ENCODE results near the gene TMEM131L.

TMEM131L gene

DNA sequence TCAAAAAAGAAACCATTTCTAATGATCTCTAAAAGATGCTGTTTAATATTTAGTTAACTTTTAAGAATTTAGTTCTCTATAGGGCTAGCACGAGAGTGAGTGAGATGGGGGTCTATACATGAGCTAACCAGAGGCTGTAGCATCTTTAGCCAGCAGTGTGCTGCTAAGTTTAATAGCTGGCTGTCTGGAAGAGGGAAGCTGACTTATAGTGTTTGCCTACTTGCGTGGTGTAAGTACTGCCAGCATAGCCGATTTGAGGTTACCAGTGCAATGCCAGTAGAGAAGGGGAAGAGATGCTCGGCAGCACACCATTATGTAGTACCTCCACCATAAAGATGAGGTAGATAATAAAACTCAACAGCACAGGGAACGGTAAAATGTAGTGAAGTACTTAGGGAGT lies 47.1 kb upstream of the TMEM131L start:
- no peak overlapping the region for H2AFZ ChIP-seq (ENCODE audit: low read depth, low read length)
- H3K27me3 ChIP-seq (ENCODE audit: control insufficient read depth in 1 of 2, insufficient read depth in 1 of 2, low read length in 2 of 2): no peaks in the 10 kb centered on the region
- no peak overlapping the region for H2BK15ac ChIP-seq (ENCODE audit: low read depth, poor library complexity, severe bottlenecking)
- no peak overlapping the region for H4K91ac ChIP-seq (ENCODE audit: low read length)
- H3K4me3 ChIP-seq (ENCODE audit: insufficient read depth in 1 of 2, low read depth in 1 of 2, low read length in 2 of 2): no peak overlapping the region
- no peak overlapping the region for H3K9ac ChIP-seq (ENCODE audit: low read length)
- H3K4me2 ChIP-seq (ENCODE audit: low read length, poor library complexity, severe bottlenecking): no peak overlapping the region
- H4K8ac ChIP-seq (ENCODE audit: low read length): peak overlapping the region; percentile 60
- no peak overlapping the region for H3K4ac ChIP-seq (ENCODE audit: low read depth in 1 of 2, low read length in 2 of 2)
- H2BK120ac ChIP-seq (ENCODE audit: low read depth, low read length): no peak overlapping the region
- no peak overlapping the region for H3K23ac ChIP-seq (ENCODE audit: low read length in 2 of 2)
- no peaks in the 10 kb centered on the region for H3K79me1 ChIP-seq (replicated peaks; ENCODE audit: low read length, poor library complexity, severe bottlenecking)
- no peak overlapping the region for H3K27ac ChIP-seq (ENCODE audit: low read length, poor library complexity, severe bottlenecking)
- H3K9me3 ChIP-seq (ENCODE audit: control insufficient read depth, low read length): no peaks in the 10 kb centered on the region
- H2BK5ac ChIP-seq (ENCODE audit: low read depth, low read length, poor library complexity, severe bottlenecking): no peak overlapping the region
- H3K4me1 ChIP-seq (ENCODE audit: control insufficient read depth, insufficient read depth, low read depth, low read length): no peaks in the 10 kb centered on the region
- peak overlapping the region in 1 of 2 experiments; percentile 41 for H3K14ac ChIP-seq (ENCODE audit: low read length in 2 of 2)
- H3K18ac ChIP-seq (ENCODE audit: low read depth in 1 of 2, low read length in 2 of 2): no peak overlapping the region
- 93% methylated on average over 3 of the region's 5 CpGs for WGBS
- no peak overlapping the region for H2AK5ac ChIP-seq (ENCODE audit: low read length, severe bottlenecking)
- H3K36me3 ChIP-seq (ENCODE audit: control insufficient read depth in 1 of 2, insufficient read depth in 2 of 2, low read depth in 1 of 2, low read length in 2 of 2): no peaks in the 10 kb centered on the region
- DNase-seq: no peak
- peak overlapping the region; percentile 18 to 63 for H2BK12ac ChIP-seq (ENCODE audit: low read length in 2 of 2)

DNA sequence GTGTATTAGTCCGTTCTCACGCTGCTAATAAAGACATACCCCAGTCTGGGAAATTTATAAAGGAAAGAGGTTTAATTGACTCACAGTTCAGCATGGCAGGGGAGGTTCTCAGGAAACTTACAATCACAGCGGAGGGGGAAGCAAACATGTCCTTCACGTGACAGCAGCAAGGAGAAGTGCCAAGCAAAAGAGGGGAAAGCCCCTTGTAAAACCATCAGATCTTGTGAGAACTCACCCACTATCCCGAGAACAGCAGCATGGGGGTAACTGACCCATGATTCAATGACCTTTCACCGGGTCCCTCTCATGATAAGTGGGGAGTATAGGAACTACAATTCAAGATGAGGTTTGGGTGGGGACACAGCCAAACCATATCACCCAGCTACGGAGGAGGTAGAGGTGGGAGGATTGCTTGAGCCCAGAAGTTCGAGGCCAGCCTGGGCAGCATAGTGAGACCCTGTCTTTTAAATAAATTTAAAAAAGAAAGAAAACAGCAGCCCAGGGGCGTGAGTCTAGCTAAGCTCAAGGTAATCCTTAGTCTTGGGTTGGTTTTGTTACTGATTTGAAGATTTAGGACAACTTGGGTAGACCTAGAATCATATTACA lies 46.4 kb upstream of the TMEM131L start:
- Histone ChIP-seq H3K14ac (ENCODE audit: low read length in 2 of 2) (no peak overlapping the region), H3K9ac (ENCODE audit: low read length) (no peak overlapping the region), H3K18ac (ENCODE audit: low read depth in 1 of 2, low read length in 2 of 2) (no peak overlapping the region), H3K9me3 (ENCODE audit: control insufficient read depth, low read length) (no peaks in the 10 kb centered on the region), H2AFZ (ENCODE audit: low read depth, low read length) (no peak overlapping the region), H2BK120ac (ENCODE audit: low read depth, low read length) (no peak overlapping the region), H2BK5ac (ENCODE audit: low read depth, low read length, poor library complexity, severe bottlenecking) (no peak overlapping the region), H2BK12ac (ENCODE audit: low read length in 2 of 2) (no peak overlapping the region), H2AK5ac (ENCODE audit: low read length, severe bottlenecking) (no peak overlapping the region), H3K27me3 (ENCODE audit: control insufficient read depth in 1 of 2, insufficient read depth in 1 of 2, low read length in 2 of 2) (no peaks in the 10 kb centered on the region), H2BK15ac (ENCODE audit: low read depth, poor library complexity, severe bottlenecking) (no peak overlapping the region), H3K23ac (ENCODE audit: low read length in 2 of 2) (no peak overlapping the region), H3K27ac (ENCODE audit: low read length, poor library complexity, severe bottlenecking) (no peak overlapping the region), H3K79me1 (replicated peaks; ENCODE audit: low read length, poor library complexity, severe bottlenecking) (no peaks in the 10 kb centered on the region), H3K4me2 (ENCODE audit: low read length, poor library complexity, severe bottlenecking) (no peak overlapping the region), H4K8ac (ENCODE audit: low read length) (no peak overlapping the region), H3K4ac (ENCODE audit: low read depth in 1 of 2, low read length in 2 of 2) (no peak overlapping the region), H4K91ac (ENCODE audit: low read length) (no peak overlapping the region), H3K4me3 (ENCODE audit: insufficient read depth in 1 of 2, low read depth in 1 of 2, low read length in 2 of 2) (no peak overlapping the region), H3K36me3 (ENCODE audit: control insufficient read depth in 1 of 2, insufficient read depth in 2 of 2, low read depth in 1 of 2, low read length in 2 of 2) (no peaks in the 10 kb centered on the region), H3K4me1 (ENCODE audit: control insufficient read depth, insufficient read depth, low read depth, low read length) (no peaks in the 10 kb centered on the region)
- over 99% methylated on average over 9 of the region's 9 CpGs for WGBS
- no peak for DNase-seq

DNA sequence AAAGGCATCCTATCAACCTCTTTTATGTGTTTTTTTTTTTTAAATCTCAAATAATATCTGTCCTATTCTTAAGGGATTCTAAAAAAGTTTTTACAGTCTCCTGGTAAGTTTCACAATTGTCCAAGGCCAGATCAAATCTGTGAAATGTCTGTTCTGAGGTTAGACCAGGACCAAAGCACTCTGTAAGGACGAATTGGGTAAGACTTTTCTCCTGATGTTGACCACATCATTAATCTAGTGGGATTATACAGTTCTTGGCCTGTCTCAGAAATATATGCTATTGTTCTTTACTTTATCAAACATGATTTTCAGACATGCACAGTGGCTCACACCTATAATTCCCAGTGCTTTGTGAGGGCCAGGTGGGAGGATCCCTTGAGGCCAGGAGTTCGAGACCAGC lies 45.8 kb upstream of the TMEM131L start:
- no peak overlapping the region for H3K23ac ChIP-seq (ENCODE audit: low read length in 2 of 2)
- WGBS: 81% methylated on average over 2 of the region's 2 CpGs
- no peak overlapping the region for H3K4me3 ChIP-seq (ENCODE audit: insufficient read depth in 1 of 2, low read depth in 1 of 2, low read length in 2 of 2)
- no peak overlapping the region for H3K9ac ChIP-seq (ENCODE audit: low read length)
- no peaks in the 10 kb centered on the region for H3K36me3 ChIP-seq (ENCODE audit: control insufficient read depth in 1 of 2, insufficient read depth in 2 of 2, low read depth in 1 of 2, low read length in 2 of 2)
- H3K14ac ChIP-seq (ENCODE audit: low read length in 2 of 2): no peak overlapping the region
- no peaks in the 10 kb centered on the region for H3K79me1 ChIP-seq (replicated peaks; ENCODE audit: low read length, poor library complexity, severe bottlenecking)
- H3K4me2 ChIP-seq (ENCODE audit: low read length, poor library complexity, severe bottlenecking): no peak overlapping the region
- H4K91ac ChIP-seq (ENCODE audit: low read length): no peak overlapping the region
- H2BK12ac ChIP-seq (ENCODE audit: low read length in 2 of 2): no peak overlapping the region
- H3K27ac ChIP-seq (ENCODE audit: low read length, poor library complexity, severe bottlenecking): no peak overlapping the region
- H2AFZ ChIP-seq (ENCODE audit: low read depth, low read length): no peak overlapping the region
- H4K8ac ChIP-seq (ENCODE audit: low read length): no peak overlapping the region
- no peak overlapping the region for H3K4ac ChIP-seq (ENCODE audit: low read depth in 1 of 2, low read length in 2 of 2)
- H2BK120ac ChIP-seq (ENCODE audit: low read depth, low read length): no peak overlapping the region
- H2BK5ac ChIP-seq (ENCODE audit: low read depth, low read length, poor library complexity, severe bottlenecking): no peak overlapping the region
- no peak overlapping the region for H2AK5ac ChIP-seq (ENCODE audit: low read length, severe bottlenecking)
- no peaks in the 10 kb centered on the region for H3K4me1 ChIP-seq (ENCODE audit: control insufficient read depth, insufficient read depth, low read depth, low read length)
- no peak overlapping the region for H3K18ac ChIP-seq (ENCODE audit: low read depth in 1 of 2, low read length in 2 of 2)
- no peak overlapping the region for H2BK15ac ChIP-seq (ENCODE audit: low read depth, poor library complexity, severe bottlenecking)
- no peak for DNase-seq
- no peaks in the 10 kb centered on the region for H3K27me3 ChIP-seq (ENCODE audit: control insufficient read depth in 1 of 2, insufficient read depth in 1 of 2, low read length in 2 of 2)
- no peaks in the 10 kb centered on the region for H3K9me3 ChIP-seq (ENCODE audit: control insufficient read depth, low read length)

DNA sequence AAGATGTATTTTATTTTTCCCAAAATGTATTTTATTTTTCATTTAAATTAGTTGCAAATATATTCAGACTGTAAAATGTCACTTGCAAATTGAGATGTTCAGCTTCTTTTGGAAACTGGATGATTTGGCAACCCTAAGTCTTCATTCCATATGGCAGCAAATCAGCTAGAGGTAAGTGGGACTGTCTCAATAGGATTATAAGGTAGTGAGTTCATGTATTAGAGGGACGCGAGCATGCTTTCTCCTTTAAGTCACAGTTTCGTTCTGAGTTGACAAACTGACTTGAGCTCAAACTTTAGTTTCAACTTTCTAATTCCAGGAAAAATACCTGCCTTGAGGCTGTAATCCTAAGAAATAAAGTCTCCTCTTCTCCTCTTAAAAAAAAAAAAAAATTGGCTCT lies 44.2 kb upstream of the TMEM131L start:
- H3K27me3 ChIP-seq (ENCODE audit: control insufficient read depth in 1 of 2, insufficient read depth in 1 of 2, low read length in 2 of 2): no peaks in the 10 kb centered on the region
- H3K79me1 ChIP-seq (replicated peaks; ENCODE audit: low read length, poor library complexity, severe bottlenecking): no peaks in the 10 kb centered on the region
- no peak overlapping the region for H3K4ac ChIP-seq (ENCODE audit: low read depth in 1 of 2, low read length in 2 of 2)
- H2BK5ac ChIP-seq (ENCODE audit: low read depth, low read length, poor library complexity, severe bottlenecking): no peak overlapping the region
- H4K91ac ChIP-seq (ENCODE audit: low read length): no peak overlapping the region
- H3K14ac ChIP-seq (ENCODE audit: low read length in 2 of 2): no peak overlapping the region
- H2BK12ac ChIP-seq (ENCODE audit: low read length in 2 of 2): no peak overlapping the region
- H3K9me3 ChIP-seq (ENCODE audit: control insufficient read depth, low read length): no peaks in the 10 kb centered on the region
- DNase-seq: no peak
- H2BK15ac ChIP-seq (ENCODE audit: low read depth, poor library complexity, severe bottlenecking): no peak overlapping the region
- no peak overlapping the region for H3K9ac ChIP-seq (ENCODE audit: low read length)
- no peak overlapping the region for H3K4me3 ChIP-seq (ENCODE audit: insufficient read depth in 1 of 2, low read depth in 1 of 2, low read length in 2 of 2)
- H3K23ac ChIP-seq (ENCODE audit: low read length in 2 of 2): no peak overlapping the region
- no peaks in the 10 kb centered on the region for H3K4me1 ChIP-seq (ENCODE audit: control insufficient read depth, insufficient read depth, low read depth, low read length)
- no peak overlapping the region for H4K8ac ChIP-seq (ENCODE audit: low read length)
- WGBS: 95% methylated on average over 3 of the region's 3 CpGs
- no peaks in the 10 kb centered on the region for H3K36me3 ChIP-seq (ENCODE audit: control insufficient read depth in 1 of 2, insufficient read depth in 2 of 2, low read depth in 1 of 2, low read length in 2 of 2)
- H2BK120ac ChIP-seq (ENCODE audit: low read depth, low read length): no peak overlapping the region
- H2AK5ac ChIP-seq (ENCODE audit: low read length, severe bottlenecking): no peak overlapping the region
- H3K27ac ChIP-seq (ENCODE audit: low read length, poor library complexity, severe bottlenecking): no peak overlapping the region
- no peak overlapping the region for H2AFZ ChIP-seq (ENCODE audit: low read depth, low read length)
- H3K18ac ChIP-seq (ENCODE audit: low read depth in 1 of 2, low read length in 2 of 2): no peak overlapping the region
- no peak overlapping the region for H3K4me2 ChIP-seq (ENCODE audit: low read length, poor library complexity, severe bottlenecking)
